Tibial nerve (tissue), 4 donors: ENCODE data around the gene CYB561D1. TPM values are rescaled to one million over a fixed set of nuclear protein-coding genes. Genes with fewer than 3 reads are reported as not detected.

Experiments
- DNase-seq, 2 donors: peaks; one replicate each; pipeline ENCODE4 v3.0.0-alpha.2; 2019; ENCODE audit warnings: low spot score in 2 of 2
- H3K27ac ChIP-seq, 4 donors: fragments of 200-600 bp; sonication (generic) in 3 of 4; one replicate each; pipeline ENCODE4 v1.5.1; 2017 to 2019; ENCODE audit warnings: mild to moderate bottlenecking in 1 of 4
- H3K27me3 ChIP-seq, 2 donors: fragments of 200-600 bp; sonication (generic) in 1 of 2; one replicate each; pipeline versions ENCODE4 v1.5.1 to v1.6.0; 2017 to 2019
- H3K36me3 ChIP-seq, 3 donors: fragments of 200-600 bp; sonication (generic); one replicate each; pipeline ENCODE4 v1.5.1; 2018 to 2019
- H3K4me1 ChIP-seq, 4 donors: fragments of 200-600 bp; sonication (generic) in 3 of 4; one replicate each; pipeline ENCODE4 v1.5.1; 2017 to 2019
- H3K4me3 ChIP-seq, 4 donors: fragments of 200-600 bp; sonication (generic) in 3 of 4; one replicate each; pipeline ENCODE4 v1.5.1; 2017 to 2019; ENCODE audit warnings: mild to moderate bottlenecking in 1 of 4, moderate library complexity in 1 of 4
- H3K9me3 ChIP-seq, 4 donors: fragments of 200-600 bp; sonication (generic) in 3 of 4; one replicate each; pipeline ENCODE4 v1.5.1; 2017 to 2019
- EP300 ChIP-seq, 2 donors: sonication (generic); formaldehyde crosslinking; IDR thresholded peaks; one replicate each; pipeline ENCODE4 v1.6.1; 2017; ENCODE audit warnings: antibody characterized with exemption in 2 of 2, mild to moderate bottlenecking in 1 of 2
- POLR2A ChIP-seq, 2 donors: fragments of 450-650 bp; IDR thresholded peaks; one replicate each; pipeline ENCODE4 v1.6.1; 2017; ENCODE audit warnings: antibody characterized with exemption in 2 of 2, mild to moderate bottlenecking in 2 of 2, moderate library complexity in 2 of 2
- WGBS, 2 donors: methylation state at CpG; one replicate each; pipeline ENCODE4 v1.1.5; 2018; 5-methylcytosine and 5-hydroxymethylcytosine counted together
- total RNA-seq, 4 donors: library from RNA; depleted of rRNA; stranded (reverse); fragments of >200 nt; gene quantifications; one replicate each; pipeline ENCODE4 v1.1.0, GENCODE V29; 2016
- TF ChIP-seq, protein P1 (sequence below), 5 experiments: fragments of 200-600 bp in 3 of 5; fragments of 450-650 bp in 2 of 5; sonication (generic) in 3 of 5; IDR thresholded peaks; one replicate each; pipeline ENCODE4 v1.5.1; 2016 to 2019; ENCODE audit warnings: antibody characterized with exemption in 5 of 5, mild to moderate bottlenecking in 3 of 5, moderate library complexity in 2 of 5

The CYB561D1 gene
- total RNA-seq, 4 donors from 2014 or later = 4.4 to 8.4 (median 5.6) TPM

- WGBS, 2 donors = 83 to 85% methylated on average over 9 of the region's 9 CpGs
- DNase-seq = no peak
- H3K27ac ChIP-seq = no peak overlapping the region
- no peaks in the 10 kb centered on the region for H3K36me3 ChIP-seq
- H3K27me3 ChIP-seq = peaks cover 0 to 6% of the 10 kb centered on the region in 2 donors
- TF ChIP-seq, protein P1, sequence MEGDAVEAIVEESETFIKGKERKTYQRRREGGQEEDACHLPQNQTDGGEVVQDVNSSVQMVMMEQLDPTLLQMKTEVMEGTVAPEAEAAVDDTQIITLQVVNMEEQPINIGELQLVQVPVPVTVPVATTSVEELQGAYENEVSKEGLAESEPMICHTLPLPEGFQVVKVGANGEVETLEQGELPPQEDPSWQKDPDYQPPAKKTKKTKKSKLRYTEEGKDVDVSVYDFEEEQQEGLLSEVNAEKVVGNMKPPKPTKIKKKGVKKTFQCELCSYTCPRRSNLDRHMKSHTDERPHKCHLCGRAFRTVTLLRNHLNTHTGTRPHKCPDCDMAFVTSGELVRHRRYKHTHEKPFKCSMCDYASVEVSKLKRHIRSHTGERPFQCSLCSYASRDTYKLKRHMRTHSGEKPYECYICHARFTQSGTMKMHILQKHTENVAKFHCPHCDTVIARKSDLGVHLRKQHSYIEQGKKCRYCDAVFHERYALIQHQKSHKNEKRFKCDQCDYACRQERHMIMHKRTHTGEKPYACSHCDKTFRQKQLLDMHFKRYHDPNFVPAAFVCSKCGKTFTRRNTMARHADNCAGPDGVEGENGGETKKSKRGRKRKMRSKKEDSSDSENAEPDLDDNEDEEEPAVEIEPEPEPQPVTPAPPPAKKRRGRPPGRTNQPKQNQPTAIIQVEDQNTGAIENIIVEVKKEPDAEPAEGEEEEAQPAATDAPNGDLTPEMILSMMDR (IDR thresholded peaks at IDR 0.05) = no peak
- TF ChIP-seq EP300 (IDR thresholded peaks at IDR 0.05) = no peak
- no peak for TF ChIP-seq POLR2A (IDR thresholded peaks at IDR 0.05)
- no peak overlapping the region for H3K4me3 ChIP-seq
- no peaks in the 10 kb centered on the region for H3K4me1 ChIP-seq
- H3K9me3 ChIP-seq = no peaks in the 10 kb centered on the region
Measured at GRCh38 chr1:109475261-109475660, 18.6 kb upstream of the CYB561D1 start.

DNA sequence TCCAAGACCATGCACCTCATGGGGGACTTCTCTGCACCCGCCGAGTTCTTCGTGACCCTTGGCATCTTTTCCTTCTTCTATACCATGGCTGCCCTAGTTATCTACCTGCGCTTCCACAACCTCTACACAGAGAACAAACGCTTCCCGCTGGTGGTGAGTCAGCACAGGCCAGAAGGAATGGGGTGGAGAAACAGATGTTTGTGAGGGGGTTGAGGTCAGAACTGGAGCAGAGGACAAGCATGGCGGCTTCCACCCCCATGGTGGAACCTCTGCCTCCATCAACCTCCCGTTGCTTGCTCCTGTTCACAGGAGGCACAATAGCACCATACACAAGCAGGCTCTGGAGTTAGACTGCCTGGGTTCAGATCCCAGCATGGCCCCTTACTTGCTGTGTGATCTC lies 17.1 kb upstream of the CYB561D1 start:
- Histone ChIP-seq H3K4me3 (no peak overlapping the region), H3K36me3 (no peaks in the 10 kb centered on the region), H3K27ac (no peak overlapping the region), H3K4me1 (no peaks in the 10 kb centered on the region), H3K9me3 (no peaks in the 10 kb centered on the region), H3K27me3 (no peaks in the 10 kb centered on the region)
- TF ChIP-seq, protein P1 (IDR thresholded peaks at IDR 0.05) = no peak
- TF ChIP-seq EP300 (IDR thresholded peaks at IDR 0.05) (no peak), POLR2A (IDR thresholded peaks at IDR 0.05) (no peak)
- no peak for DNase-seq
- 87 to 88% methylated on average over 8 of the region's 8 CpGs for WGBS, 2 donors

DNA sequence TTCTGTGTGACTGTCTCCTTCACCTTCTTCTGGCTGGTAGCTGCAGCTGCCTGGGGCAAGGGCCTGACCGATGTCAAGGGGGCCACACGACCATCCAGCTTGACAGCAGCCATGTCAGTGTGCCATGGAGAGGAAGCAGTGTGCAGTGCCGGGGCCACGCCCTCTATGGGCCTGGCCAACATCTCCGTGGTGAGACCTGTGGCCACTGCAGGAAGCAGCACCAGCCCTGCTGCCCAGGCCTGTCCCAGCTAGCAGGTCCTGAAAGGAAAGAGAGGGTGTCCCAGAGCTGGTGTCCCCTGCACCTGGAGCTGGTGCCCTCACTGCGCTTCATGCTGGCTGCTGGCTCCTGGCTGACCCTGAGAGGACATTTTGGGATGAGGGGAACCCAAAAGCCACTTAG lies 16.1 kb upstream of the CYB561D1 start:
- Histone ChIP-seq H3K27ac (no peak overlapping the region), H3K27me3 (no peaks in the 10 kb centered on the region), H3K4me3 (no peak overlapping the region), H3K9me3 (no peaks in the 10 kb centered on the region), H3K36me3 (no peaks in the 10 kb centered on the region), H3K4me1 (peaks cover 0 to 3% (median 1%) of the 10 kb centered on the region in 4 donors)
- DNase-seq = no peak
- TF ChIP-seq POLR2A (IDR thresholded peaks at IDR 0.05) = no peak
- TF ChIP-seq EP300 (IDR thresholded peaks at IDR 0.05) = no peak
- TF ChIP-seq, protein P1 (IDR thresholded peaks at IDR 0.05) = no peak
- 69 to 73% methylated on average over 6 of the region's 6 CpGs for WGBS, 2 donors

GRCh38 chr1:109478806-109479205 lies 15.1 kb upstream of the CYB561D1 start:
- Histone ChIP-seq H3K4me3 (no peak overlapping the region), H3K9me3 (no peaks in the 10 kb centered on the region), H3K36me3 (no peaks in the 10 kb centered on the region), H3K27me3 (no peaks in the 10 kb centered on the region), H3K27ac (no peak overlapping the region), H3K4me1 (peaks cover 0 to 9% (median 4%) of the 10 kb centered on the region in 4 donors)
- WGBS, 2 donors = 31 to 34% methylated on average over 7 of the region's 7 CpGs
- DNase-seq = no peak
- TF ChIP-seq, protein P1 (IDR thresholded peaks at IDR 0.05) = no peak
- no peak for TF ChIP-seq EP300 (IDR thresholded peaks at IDR 0.05)
- no peak for TF ChIP-seq POLR2A (IDR thresholded peaks at IDR 0.05)

DNA sequence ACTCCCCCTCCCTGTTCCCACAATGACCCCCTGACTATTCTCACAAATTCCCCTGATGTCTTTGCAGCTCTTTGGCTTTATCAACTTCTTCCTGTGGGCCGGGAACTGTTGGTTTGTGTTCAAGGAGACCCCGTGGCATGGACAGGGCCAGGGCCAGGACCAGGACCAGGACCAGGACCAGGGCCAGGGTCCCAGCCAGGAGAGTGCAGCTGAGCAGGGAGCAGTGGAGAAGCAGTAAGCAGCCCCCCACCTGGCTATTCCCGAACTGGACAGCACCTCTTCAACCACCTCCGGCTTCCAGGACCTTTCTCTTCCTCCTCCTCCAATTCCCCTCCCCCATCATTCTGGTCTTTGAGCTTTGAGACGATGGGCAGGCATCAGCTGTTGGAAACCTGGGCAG lies 14.6 kb upstream of the CYB561D1 start:
- Histone ChIP-seq H3K4me1 (peaks cover 0 to 11% (median 5%) of the 10 kb centered on the region in 4 donors), H3K4me3 (no peak overlapping the region), H3K36me3 (no peaks in the 10 kb centered on the region), H3K27me3 (no peaks in the 10 kb centered on the region), H3K9me3 (no peaks in the 10 kb centered on the region), H3K27ac (no peak overlapping the region)
- TF ChIP-seq, protein P1 (IDR thresholded peaks at IDR 0.05) = no peak
- TF ChIP-seq EP300 (IDR thresholded peaks at IDR 0.05) = no peak
- TF ChIP-seq POLR2A (IDR thresholded peaks at IDR 0.05) = no peak
- no peak for DNase-seq
- WGBS, 2 donors = 68 to 70% methylated on average over 5 of the region's 5 CpGs
